Kasumi-1 (cell line): Measurements from ENCODE around the gene EZH2.

Experiments used
- DNase-seq, 2 experiments: peaks; one replicate each; lab custom pipeline; 2025; lab: John Stamatoyannopoulos, UW

Gene EZH2

GRCh38 chr7:148898845-148899484 lies 14.9 kb upstream of the EZH2 start:
- DNase-seq, result no peak

GRCh38 chr7:148894591-148894990 lies 10.5 kb upstream of the EZH2 start:
- DNase-seq, result no peak

- no peak for DNase-seq
Measured at GRCh38 chr7:148893071-148893470, 9.0 kb upstream of the EZH2 start.

- DNase-seq, result no peak
Measured at GRCh38 chr7:148888300-148888699, 4.2 kb upstream of the EZH2 start.

GRCh38 chr7:148886844-148887243 lies 2.8 kb upstream of the EZH2 start:
- DNase-seq, result no peak

- peak; percentile 83 to 86 for DNase-seq
Measured at GRCh38 chr7:148884299-148885022, 370 bp upstream of the EZH2 start.

GRCh38 chr7:148883266-148884048 lies 634 bp downstream of the EZH2 start:
- peak; percentile 19 to 43 for DNase-seq

- peak; percentile 16 to 39 for DNase-seq
Measured at GRCh38 chr7:148882841-148883265, 1.2 kb downstream of the EZH2 start.

GRCh38 chr7:148882192-148882591 lies 1.9 kb downstream of the EZH2 start:
- no peak for DNase-seq

GRCh38 chr7:148878317-148878716 lies 5.8 kb downstream of the EZH2 start:
- DNase-seq, result no peak

GRCh38 chr7:148877517-148877916 lies 6.6 kb downstream of the EZH2 start:
- DNase-seq, result no peak

GRCh38 chr7:148872188-148872587 lies 11.9 kb downstream of the EZH2 start:
- DNase-seq, result no peak

GRCh38 chr7:148871551-148871950 lies 12.5 kb downstream of the EZH2 start:
- no peak for DNase-seq

GRCh38 chr7:148871030-148871429 lies 13.1 kb downstream of the EZH2 start:
- no peak for DNase-seq

- DNase-seq, result peak in 1 of 2 experiments; percentile 22
Measured at GRCh38 chr7:148868378-148868674, 15.8 kb downstream of the EZH2 start.

- no peak for DNase-seq
Measured at GRCh38 chr7:148867596-148868377, 16.3 kb downstream of the EZH2 start.

- DNase-seq, result no peak
Measured at GRCh38 chr7:148866362-148866761, 17.7 kb downstream of the EZH2 start.

GRCh38 chr7:148865283-148865682 lies 18.8 kb downstream of the EZH2 start:
- DNase-seq, result no peak

GRCh38 chr7:148863324-148863723 lies 20.8 kb downstream of the EZH2 start:
- DNase-seq, result no peak

- no peak for DNase-seq
Measured at GRCh38 chr7:148862481-148862880, 21.6 kb downstream of the EZH2 start.

GRCh38 chr7:148858489-148858888 lies 25.6 kb downstream of the EZH2 start:
- no peak for DNase-seq

GRCh38 chr7:148856891-148857290 lies 27.2 kb downstream of the EZH2 start:
- DNase-seq, result no peak

- no peak for DNase-seq
Measured at GRCh38 chr7:148856578-148856881, 27.6 kb downstream of the EZH2 start.
